ENCODE results near the gene LCLAT1.

Gene LCLAT1

GRCh38 chr2:30665761-30666265 is 218.8 kb downstream of the LCLAT1 start:
- CTCF ChIA-PET: interaction anchor here (1.1 to 2.1 kb wide), 6 partner anchors 21 to 551 kb away, joined by 3 to 9 read pairs (median 4); no protein-coding TSS in a partner anchor
- no peak overlapping the region for H3K4me3 ChIP-seq (ENCODE audit: low read depth, low read length)
- POLR2A ChIA-PET: interaction anchor here (0.9 to 2.3 kb wide), 6 partner anchors 10 to 435 kb away, joined by 3 to 7 read pairs (median 4); no protein-coding TSS in a partner anchor
- no peak for TF ChIP-seq CTCF (IDR thresholded peaks at IDR 0.05; ENCODE audit: insufficient read depth, low read length, missing control alignments)
- DNase-seq (ENCODE audit: low read depth, low spot score): no peak

GRCh38 chr2:30666266-30666874 is 219.3 kb downstream of the LCLAT1 start:
- ChIA-PET CTCF (interaction anchor here (1.1 to 2.1 kb wide), 5 partner anchors 20 to 551 kb away, joined by 3 to 9 read pairs (median 5); no protein-coding TSS in a partner anchor), POLR2A (interaction anchor here (0.9 to 2.3 kb wide), 5 partner anchors 10 to 436 kb away, joined by 3 to 7 read pairs (median 4); no protein-coding TSS in a partner anchor)
- DNase-seq (ENCODE audit: low read depth, low spot score): peak; percentile 93

GRCh38 chr2:30670453-30670852 is 223.4 kb downstream of the LCLAT1 start:
- CTCF ChIA-PET: no interaction called here
- DNase-seq (ENCODE audit: low read depth, low spot score): no peak

More at GRCh38 chr2:30666266-30666874, 219.3 kb downstream of the LCLAT1 start:
- H3K4me3 ChIP-seq (ENCODE audit: low read depth, low read length): no peak overlapping the region
- TF ChIP-seq CTCF (IDR thresholded peaks at IDR 0.05; ENCODE audit: insufficient read depth, low read length, missing control alignments): no peak

GRCh38 chr2:30673127-30673526 is 226.1 kb downstream of the LCLAT1 start:
- POLR2A ChIA-PET: no interaction called here
- no peak for DNase-seq (ENCODE audit: low read depth, low spot score)
- no peak for TF ChIP-seq CTCF (IDR thresholded peaks at IDR 0.05; ENCODE audit: insufficient read depth, low read length, missing control alignments)
- CTCF ChIA-PET: interaction anchor here (0.9 kb wide), 1 partner anchor 38 kb away, joined by 5 read pairs; no protein-coding TSS in a partner anchor
- H3K4me3 ChIP-seq (ENCODE audit: low read depth, low read length): no peak overlapping the region

More at GRCh38 chr2:30670453-30670852, 223.4 kb downstream of the LCLAT1 start:
- H3K4me3 ChIP-seq (ENCODE audit: low read depth, low read length): no peak overlapping the region
- POLR2A ChIA-PET: no interaction called here
- TF ChIP-seq CTCF (IDR thresholded peaks at IDR 0.05; ENCODE audit: insufficient read depth, low read length, missing control alignments): no peak

- POLR2A ChIA-PET: no interaction called here
- no peak for DNase-seq (ENCODE audit: low read depth, low spot score)
- no peak overlapping the region for H3K4me3 ChIP-seq (ENCODE audit: low read depth, low read length)
- no peak for TF ChIP-seq CTCF (IDR thresholded peaks at IDR 0.05; ENCODE audit: insufficient read depth, low read length, missing control alignments)
- CTCF ChIA-PET: no interaction called here
Observed at GRCh38 chr2:30675758-30676157, 228.7 kb downstream of the LCLAT1 start.

- H3K4me3 ChIP-seq (ENCODE audit: low read depth, low read length): no peak overlapping the region
- ChIA-PET CTCF (interaction anchor here (1.6 kb wide), 1 partner anchor 29 kb away, joined by 7 read pairs; no protein-coding TSS in a partner anchor), POLR2A (no interaction called here)
- DNase-seq (ENCODE audit: low read depth, low spot score): no peak
- no peak for TF ChIP-seq CTCF (IDR thresholded peaks at IDR 0.05; ENCODE audit: insufficient read depth, low read length, missing control alignments)
Observed at GRCh38 chr2:30677231-30677630, 230.2 kb downstream of the LCLAT1 start.

All from AG04449 (cell line).